A549 (cell line): ENCODE results near the gene BICRA.

ENCODE experiments used
- EP300 ChIP-seq, 2 experiments: fragments of >200 bp; sonication (Bioruptor Twin); formaldehyde crosslinking; IDR thresholded peaks; 2 replicates in 1 of 2; 3 replicates in 1 of 2; pipeline ENCODE4 v1.6.1; 2016 to 2017
- KDM1A ChIP-seq: fragments of 200-600 bp; sonication (generic); IDR thresholded peaks from 2 replicates; pipeline ENCODE4 v1.6.1; 2016; ENCODE audit warnings: low read depth, mild to moderate bottlenecking
- MYC ChIP-seq: IDR thresholded peaks from 2 replicates; pipeline ENCODE4 v1.6.1; 2012; ENCODE audit warnings: mild to moderate bottlenecking, inconsistent platforms, low read length, improper control_type of control experiment, borderline replicate concordance
- POLR2A ChIP-seq: IDR thresholded peaks from 2 replicates; pipeline ENCODE4 v1.6.1; 2012; ENCODE audit warnings: mild to moderate bottlenecking, low read length
- POLR2AphosphoS2 ChIP-seq: conservative IDR thresholded peaks from 2 replicates; pipeline ENCODE4 v1.6.1; 2012; ENCODE audit warnings: low read length, improper control_type of control experiment, inconsistent platforms
- RAD21 ChIP-seq, 2 experiments: fragments of >200 bp in 1 of 2; sonication (Bioruptor Twin) in 1 of 2; formaldehyde crosslinking in 1 of 2; IDR thresholded peaks in 1 of 2; conservative IDR thresholded peaks in 1 of 2; 2 replicates in 1 of 2; 3 replicates in 1 of 2; pipeline ENCODE4 v1.6.1; 2012 to 2018; ENCODE audit warnings: inconsistent platforms in 1 of 2
- RFX5 ChIP-seq: fragments of 450-650 bp; IDR thresholded peaks from 2 replicates; pipeline ENCODE4 v1.7.1; 2014; ENCODE audit warnings: antibody characterized with exemption, mild to moderate bottlenecking, moderate library complexity
- TF ChIP-seq, protein P1 (sequence below): fragments of >200 bp; sonication (Bioruptor Twin); formaldehyde crosslinking; IDR thresholded peaks from 3 replicates; pipeline ENCODE4 v1.5.1; 2016
- TF ChIP-seq, protein P2 (sequence below): fragments of 450-650 bp; IDR thresholded peaks from 2 replicates; pipeline ENCODE4 v1.6.1; 2014; ENCODE audit warnings: antibody characterized with exemption

DNA sequence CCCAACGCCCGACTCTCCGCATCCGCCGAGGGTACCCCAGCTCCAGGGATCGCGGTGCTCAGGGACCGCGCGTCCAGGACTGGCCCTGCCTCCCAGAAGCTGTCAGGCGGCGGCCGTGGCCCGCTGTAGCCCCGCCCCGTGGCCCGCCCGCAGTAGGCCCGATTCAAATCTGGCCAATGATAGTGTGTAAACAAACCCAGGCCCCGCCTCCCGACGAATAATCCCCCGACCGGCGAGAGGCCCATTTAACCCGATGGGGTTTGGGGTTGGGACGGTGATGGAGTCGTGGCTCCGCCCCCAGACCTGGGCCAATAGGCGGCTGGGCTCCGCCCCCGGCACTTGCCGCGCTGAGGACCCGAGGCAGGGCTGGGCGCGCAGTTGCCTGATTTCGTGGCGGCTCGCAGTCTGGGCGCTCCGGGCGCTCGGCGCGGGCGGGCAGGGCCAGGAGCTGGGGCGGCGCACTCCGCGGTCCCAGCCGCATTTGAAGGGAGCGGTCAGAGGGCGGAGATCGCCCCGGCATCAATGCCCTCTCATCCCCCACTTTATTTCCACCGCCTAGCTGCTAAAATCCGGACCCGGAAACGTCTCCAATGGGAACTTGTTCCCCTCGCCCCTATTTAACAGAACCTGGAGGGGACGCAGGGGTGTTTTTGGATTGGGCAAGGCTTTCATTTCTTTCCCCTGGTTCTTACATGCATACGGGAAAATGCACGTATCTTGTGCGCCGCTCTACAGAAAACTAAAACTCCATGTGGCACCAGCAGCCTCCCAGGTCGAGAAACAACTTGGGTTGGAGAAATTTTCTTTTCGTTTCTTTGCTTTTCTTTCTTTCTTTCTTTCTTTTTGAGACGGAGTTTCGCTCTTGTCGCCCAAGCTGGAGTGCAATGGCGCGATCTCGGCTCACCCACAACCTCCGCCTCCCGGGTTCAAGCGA is 8.4 kb upstream of the BICRA start:
- TF ChIP-seq, protein P1, sequence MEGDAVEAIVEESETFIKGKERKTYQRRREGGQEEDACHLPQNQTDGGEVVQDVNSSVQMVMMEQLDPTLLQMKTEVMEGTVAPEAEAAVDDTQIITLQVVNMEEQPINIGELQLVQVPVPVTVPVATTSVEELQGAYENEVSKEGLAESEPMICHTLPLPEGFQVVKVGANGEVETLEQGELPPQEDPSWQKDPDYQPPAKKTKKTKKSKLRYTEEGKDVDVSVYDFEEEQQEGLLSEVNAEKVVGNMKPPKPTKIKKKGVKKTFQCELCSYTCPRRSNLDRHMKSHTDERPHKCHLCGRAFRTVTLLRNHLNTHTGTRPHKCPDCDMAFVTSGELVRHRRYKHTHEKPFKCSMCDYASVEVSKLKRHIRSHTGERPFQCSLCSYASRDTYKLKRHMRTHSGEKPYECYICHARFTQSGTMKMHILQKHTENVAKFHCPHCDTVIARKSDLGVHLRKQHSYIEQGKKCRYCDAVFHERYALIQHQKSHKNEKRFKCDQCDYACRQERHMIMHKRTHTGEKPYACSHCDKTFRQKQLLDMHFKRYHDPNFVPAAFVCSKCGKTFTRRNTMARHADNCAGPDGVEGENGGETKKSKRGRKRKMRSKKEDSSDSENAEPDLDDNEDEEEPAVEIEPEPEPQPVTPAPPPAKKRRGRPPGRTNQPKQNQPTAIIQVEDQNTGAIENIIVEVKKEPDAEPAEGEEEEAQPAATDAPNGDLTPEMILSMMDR: no peak
- TF ChIP-seq POLR2AphosphoS2 (no peak), EP300 (IDR thresholded peaks at IDR 0.05) (no peak), RFX5 (no peak; the same call in 1 of the 2 replicates), MYC (no peak), POLR2A (peak; percentile 93), KDM1A (no peak), RAD21 (conservative IDR thresholded peaks at IDR 0.05 in 1 of 2, IDR thresholded peaks at IDR 0.05 in 1 of 2) (peak in 1 of 2 experiments; percentile 22; a peak in 3 of 5 replicates)
- TF ChIP-seq, protein P2, sequence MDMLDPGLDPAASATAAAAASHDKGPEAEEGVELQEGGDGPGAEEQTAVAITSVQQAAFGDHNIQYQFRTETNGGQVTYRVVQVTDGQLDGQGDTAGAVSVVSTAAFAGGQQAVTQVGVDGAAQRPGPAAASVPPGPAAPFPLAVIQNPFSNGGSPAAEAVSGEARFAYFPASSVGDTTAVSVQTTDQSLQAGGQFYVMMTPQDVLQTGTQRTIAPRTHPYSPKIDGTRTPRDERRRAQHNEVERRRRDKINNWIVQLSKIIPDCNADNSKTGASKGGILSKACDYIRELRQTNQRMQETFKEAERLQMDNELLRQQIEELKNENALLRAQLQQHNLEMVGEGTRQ: 0 out of 2 replicates have a peak, but pooled peaks have one; percentile 20
